ENCODE results near the gene TSPAN14. TPM values are rescaled to one million over a fixed set of nuclear protein-coding genes. Genes with fewer than 3 reads are reported as not detected.

TSPAN14 gene
- total RNA-seq, 4 donors from 2014 or later: 61.6 to 83.4 (median 77.9) TPM

DNA sequence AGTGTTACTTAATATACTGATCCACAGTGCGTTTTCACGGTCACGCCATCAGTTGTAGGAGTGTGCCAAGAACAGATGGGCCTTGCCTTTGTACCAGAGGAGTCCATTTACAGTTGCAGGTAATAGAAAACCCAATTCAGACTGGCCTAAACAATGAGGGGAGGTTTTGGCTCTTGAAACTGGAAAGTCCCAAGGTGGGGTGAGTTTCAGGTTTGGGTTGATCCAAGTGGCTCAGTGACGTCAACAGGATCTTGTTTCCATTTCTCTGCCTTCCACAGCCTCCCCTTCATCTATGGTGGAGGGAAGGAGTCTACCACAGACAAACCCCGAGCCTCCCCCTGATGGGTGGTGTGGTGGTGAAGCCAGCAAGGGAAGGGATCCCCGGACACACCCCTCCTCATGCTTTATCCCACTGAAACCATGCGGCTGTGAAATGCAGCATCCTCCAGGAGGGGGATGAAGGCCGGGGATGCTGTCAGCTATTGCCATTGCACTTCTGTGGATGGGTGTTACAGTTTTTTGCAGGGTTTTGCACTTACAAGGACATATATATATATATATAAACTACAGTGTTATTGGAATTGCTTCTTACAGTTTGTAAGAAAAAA, 68.8 kb downstream of the TSPAN14 start:
- H3K4me1 ChIP-seq: peaks cover 3 to 33% of the 10 kb centered on the region in 2 donors
- no peak for DNase-seq
- intact Hi-C loops (cut with DNase I): no loop called here
- WGBS, 2 donors: 77 to 90% methylated on average over 8 of the region's 8 CpGs
- H3K36me3 ChIP-seq: peaks cover 14 to 22% of the 10 kb centered on the region in 2 donors
- H3K27ac ChIP-seq: no peak overlapping the region
- TF ChIP-seq, protein P1, sequence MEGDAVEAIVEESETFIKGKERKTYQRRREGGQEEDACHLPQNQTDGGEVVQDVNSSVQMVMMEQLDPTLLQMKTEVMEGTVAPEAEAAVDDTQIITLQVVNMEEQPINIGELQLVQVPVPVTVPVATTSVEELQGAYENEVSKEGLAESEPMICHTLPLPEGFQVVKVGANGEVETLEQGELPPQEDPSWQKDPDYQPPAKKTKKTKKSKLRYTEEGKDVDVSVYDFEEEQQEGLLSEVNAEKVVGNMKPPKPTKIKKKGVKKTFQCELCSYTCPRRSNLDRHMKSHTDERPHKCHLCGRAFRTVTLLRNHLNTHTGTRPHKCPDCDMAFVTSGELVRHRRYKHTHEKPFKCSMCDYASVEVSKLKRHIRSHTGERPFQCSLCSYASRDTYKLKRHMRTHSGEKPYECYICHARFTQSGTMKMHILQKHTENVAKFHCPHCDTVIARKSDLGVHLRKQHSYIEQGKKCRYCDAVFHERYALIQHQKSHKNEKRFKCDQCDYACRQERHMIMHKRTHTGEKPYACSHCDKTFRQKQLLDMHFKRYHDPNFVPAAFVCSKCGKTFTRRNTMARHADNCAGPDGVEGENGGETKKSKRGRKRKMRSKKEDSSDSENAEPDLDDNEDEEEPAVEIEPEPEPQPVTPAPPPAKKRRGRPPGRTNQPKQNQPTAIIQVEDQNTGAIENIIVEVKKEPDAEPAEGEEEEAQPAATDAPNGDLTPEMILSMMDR (IDR thresholded peaks at IDR 0.05): no peak
- TF ChIP-seq POLR2A (IDR thresholded peaks at IDR 0.05): no peak
- no peaks in the 10 kb centered on the region for H3K27me3 ChIP-seq
- H3K4me3 ChIP-seq (replicated peaks in 1 of 3): no peak overlapping the region
- no peaks in the 10 kb centered on the region for H3K9me3 ChIP-seq

DNA sequence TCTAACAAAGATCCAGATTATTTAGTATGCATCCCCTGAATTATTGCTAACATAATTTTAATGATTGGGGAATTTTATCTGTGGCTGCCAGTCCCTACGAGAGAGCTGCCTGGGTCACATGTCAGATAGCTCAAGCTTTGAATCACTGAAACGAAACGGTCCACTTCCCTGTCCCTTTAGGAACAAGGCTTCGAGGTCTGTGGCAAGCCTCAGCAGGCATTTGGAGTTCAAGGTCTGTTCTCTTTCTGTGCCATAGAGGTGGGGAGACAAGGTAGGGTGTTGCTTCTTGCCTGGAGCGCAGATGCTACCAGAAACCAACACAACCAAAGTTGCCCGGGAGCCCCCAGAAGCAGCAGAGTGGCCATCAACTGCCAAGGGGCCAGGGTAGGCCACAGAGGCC, 69.7 kb downstream of the TSPAN14 start:
- no peaks in the 10 kb centered on the region for H3K9me3 ChIP-seq
- H3K27ac ChIP-seq: no peak overlapping the region
- H3K4me1 ChIP-seq: peaks cover 0 to 24% of the 10 kb centered on the region in 2 donors
- no peak for TF ChIP-seq POLR2A (IDR thresholded peaks at IDR 0.05)
- TF ChIP-seq, protein P1 (IDR thresholded peaks at IDR 0.05): no peak
- DNase-seq: no peak
- no peak overlapping the region for H3K4me3 ChIP-seq (replicated peaks in 1 of 3)
- intact Hi-C loops (cut with DNase I): no loop called here
- peaks cover 5 to 15% of the 10 kb centered on the region in 2 donors for H3K36me3 ChIP-seq
- WGBS, 2 donors: 28 to 46% methylated on average over 5 to 6 of the region's 6 CpGs
- no peaks in the 10 kb centered on the region for H3K27me3 ChIP-seq

DNA sequence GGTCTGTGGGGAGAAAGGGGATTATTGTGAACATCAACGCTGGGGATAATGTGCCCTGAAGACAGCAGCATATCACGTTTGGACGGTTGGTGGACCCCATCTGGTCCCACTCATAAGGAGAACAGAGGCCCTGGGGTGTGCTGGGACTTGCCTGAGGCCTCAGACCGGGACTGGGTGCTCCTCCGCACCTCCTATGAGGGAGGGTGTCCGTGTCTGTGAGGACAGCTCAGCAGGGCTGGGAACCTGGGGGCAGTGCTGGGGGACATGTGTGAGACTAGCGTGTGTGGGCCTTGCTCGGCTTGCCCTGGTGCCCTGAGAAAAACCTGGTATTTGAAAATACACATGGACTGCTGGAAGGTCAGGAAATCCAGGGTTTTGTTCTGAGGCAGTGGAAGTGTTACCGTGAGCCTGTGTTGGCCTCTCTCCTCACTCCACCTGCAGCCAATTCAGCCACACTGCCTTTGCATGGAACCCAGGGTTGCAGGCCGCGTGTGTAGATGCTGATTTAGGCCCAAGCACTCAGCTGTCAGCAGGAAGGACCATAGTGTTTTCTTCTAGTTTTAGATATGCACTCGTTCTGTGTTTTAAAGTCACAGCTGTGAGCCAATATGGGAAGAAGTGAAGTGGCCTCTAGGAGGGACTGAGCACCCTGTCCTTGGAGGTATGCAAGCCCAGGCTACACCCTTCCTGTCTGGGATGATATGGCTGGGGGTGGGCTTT, 70.2 kb downstream of the TSPAN14 start:
- Histone ChIP-seq H3K27ac (no peak overlapping the region), H3K36me3 (peaks cover 0 to 15% of the 10 kb centered on the region in 2 donors), H3K27me3 (no peaks in the 10 kb centered on the region), H3K4me1 (peaks cover 0 to 20% of the 10 kb centered on the region in 2 donors), H3K9me3 (no peaks in the 10 kb centered on the region), H3K4me3 (replicated peaks in 1 of 3) (no peak overlapping the region)
- intact Hi-C loops (cut with DNase I): no loop called here
- no peak for DNase-seq
- WGBS, 2 donors: 71 to 79% methylated on average over 10 to 12 of the region's 12 CpGs
- TF ChIP-seq, protein P1 (IDR thresholded peaks at IDR 0.05): no peak
- TF ChIP-seq POLR2A (IDR thresholded peaks at IDR 0.05): no peak

DNA sequence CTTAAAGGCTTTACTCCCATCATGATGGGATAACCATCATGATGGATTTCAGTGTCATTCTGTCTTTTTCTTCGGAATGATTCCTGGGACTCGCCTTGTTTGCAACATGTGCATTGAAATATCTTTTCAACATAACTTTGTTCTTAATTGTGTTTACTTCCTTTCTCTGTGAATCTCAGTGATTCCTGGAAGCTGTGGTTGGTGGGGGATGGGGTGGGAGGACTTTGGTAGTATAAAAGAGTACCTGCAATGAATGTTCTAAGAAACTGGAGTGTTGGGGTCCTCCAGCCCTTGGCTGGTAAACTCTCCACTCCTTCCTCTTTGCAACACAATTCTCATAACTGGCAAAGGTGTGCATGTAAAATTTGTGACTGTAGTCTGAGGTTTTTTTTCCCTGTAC, 72.1 kb downstream of the TSPAN14 start:
- Histone ChIP-seq H3K4me3 (replicated peaks in 1 of 3) (no peak overlapping the region), H3K9me3 (no peaks in the 10 kb centered on the region), H3K36me3 (peaks cover 0 to under 1% of the 10 kb centered on the region in 2 donors), H3K27me3 (no peaks in the 10 kb centered on the region), H3K27ac (no peak overlapping the region), H3K4me1 (peaks cover 0 to 21% of the 10 kb centered on the region in 2 donors)
- no peak for TF ChIP-seq POLR2A (IDR thresholded peaks at IDR 0.05)
- TF ChIP-seq, protein P1 (IDR thresholded peaks at IDR 0.05): no peak
- no peak for DNase-seq
- 71 to 73% methylated on average over 2 of the region's 2 CpGs for WGBS, 2 donors
- intact Hi-C loops (cut with DNase I): no loop called here

DNA sequence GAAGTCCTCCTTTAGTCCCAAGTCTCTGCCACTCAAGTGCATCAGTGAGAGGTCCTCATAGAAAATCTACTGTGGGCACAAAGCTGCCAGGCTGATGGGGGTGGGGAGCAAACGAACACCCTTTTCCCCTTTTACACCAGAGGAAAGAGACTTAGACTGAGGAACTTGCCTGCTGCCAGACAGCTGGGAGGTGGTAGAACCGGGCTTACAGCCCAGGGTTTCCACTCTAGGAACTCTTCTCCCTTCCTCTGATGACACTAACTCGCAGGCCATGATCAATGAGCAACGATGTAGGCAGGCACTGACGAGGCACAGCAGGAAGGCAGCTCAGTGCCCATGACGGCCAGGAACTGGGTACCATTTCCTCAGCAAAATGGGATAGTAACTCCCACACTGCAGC, 72.6 kb downstream of the TSPAN14 start:
- 35 to 47% methylated on average over 6 of the region's 6 CpGs for WGBS, 2 donors
- no peak overlapping the region for H3K27ac ChIP-seq

More for the DNA sequence above, 72.6 kb downstream of the TSPAN14 start:
- no peak for TF ChIP-seq POLR2A (IDR thresholded peaks at IDR 0.05)
- TF ChIP-seq, protein P1 (IDR thresholded peaks at IDR 0.05): no peak
- H3K9me3 ChIP-seq: no peaks in the 10 kb centered on the region
- H3K36me3 ChIP-seq: no peaks in the 10 kb centered on the region
- no peaks in the 10 kb centered on the region for H3K27me3 ChIP-seq
- intact Hi-C loops (cut with DNase I): no loop called here
- H3K4me3 ChIP-seq (replicated peaks in 1 of 3): no peak overlapping the region
- peaks cover 0 to 21% of the 10 kb centered on the region in 2 donors for H3K4me1 ChIP-seq
- no peak for DNase-seq
